Fibroblast of lung (primary cell): ENCODE data around the gene RALY. TPM values are rescaled to one million over a fixed set of nuclear protein-coding genes. Genes with fewer than 3 reads are reported as not detected.

Experiments
- DNase-seq, 2 donors: peaks; one replicate each; pipeline versions ENCODE4 v3.0.0 to v3.0.0-alpha.2; 2010; ENCODE audit warnings: low read depth in 2 of 2
- H2AFZ ChIP-seq: 2 replicates; pipeline ENCODE4 v1.5.1; 2012; ENCODE audit warnings: low read length, control low read depth, inconsistent platforms
- H3K27ac ChIP-seq: 2 replicates; pipeline ENCODE4 v1.5.1; 2011; ENCODE audit warnings: low read length, control low read depth; ENCODE audit not compliant: insufficient read depth
- H3K27me3 ChIP-seq: 2 replicates; pipeline ENCODE4 v1.5.1; 2011; ENCODE audit warnings: mild to moderate bottlenecking, low read length; ENCODE audit not compliant: control insufficient read depth, insufficient read depth
- H3K36me3 ChIP-seq: 2 replicates; pipeline ENCODE4 v1.5.1; 2011; ENCODE audit warnings: low read length; ENCODE audit not compliant: control insufficient read depth, insufficient read depth
- H3K4me1 ChIP-seq: 2 replicates; pipeline ENCODE4 v1.5.1; 2011; ENCODE audit warnings: low read length; ENCODE audit not compliant: control insufficient read depth, insufficient read depth; ENCODE audit errors: extremely low read depth
- H3K4me2 ChIP-seq: 2 replicates; pipeline ENCODE4 v1.5.1; 2011; ENCODE audit warnings: low read length, control low read depth; ENCODE audit not compliant: insufficient read depth; ENCODE audit errors: extremely low read depth
- H3K4me3 ChIP-seq, 4 experiments: fragments of 200-600 bp in 1 of 4; sonication (generic) in 1 of 4; replicated peaks in 1 of 4; 2 replicates each; pipeline ENCODE4 v1.5.1; 2011 to 2016; ENCODE audit warnings: low read length in 4 of 4, low read depth in 3 of 4, mild to moderate bottlenecking in 3 of 4, control low read depth in 2 of 4, inconsistent platforms in 1 of 4, mixed read lengths in 1 of 4; ENCODE audit not compliant: insufficient read depth in 1 of 4; ENCODE audit errors: control extremely low read depth in 1 of 4
- H3K79me2 ChIP-seq: 2 replicates; pipeline ENCODE4 v1.5.1; 2012; ENCODE audit warnings: mild to moderate bottlenecking, low read length, inconsistent platforms; ENCODE audit not compliant: control insufficient read depth, insufficient read depth
- H3K9ac ChIP-seq: 2 replicates; pipeline ENCODE4 v1.5.1; 2011; ENCODE audit warnings: mild to moderate bottlenecking, low read length, control low read depth; ENCODE audit not compliant: insufficient read depth
- H3K9me3 ChIP-seq: 2 replicates; pipeline ENCODE4 v1.5.1; 2012; ENCODE audit warnings: low read depth, low read length; ENCODE audit not compliant: control insufficient read depth, insufficient read depth
- H4K20me1 ChIP-seq: 2 replicates; pipeline ENCODE4 v1.5.1; 2011; ENCODE audit warnings: low read length; ENCODE audit not compliant: control insufficient read depth, insufficient read depth; ENCODE audit errors: extremely low read depth
- CTCF ChIP-seq, 2 donors: IDR thresholded peaks in 1 of 2; conservative IDR thresholded peaks in 1 of 2; 1 replicate in 1 of 2; 2 replicates in 1 of 2; pipeline ENCODE4 v1.5.1; 2011 to 2012; ENCODE audit warnings: low read length in 2 of 2, control low read depth in 1 of 2, inconsistent platforms in 1 of 2, low read depth in 1 of 2, mild to moderate bottlenecking in 1 of 2
- EZH2 ChIP-seq: IDR thresholded peaks from 2 replicates; pipeline ENCODE4 v1.5.1; 2012; ENCODE audit warnings: low read length, control low read depth, mild to moderate bottlenecking; ENCODE audit errors: missing control alignments
- polyA plus RNA-seq, 2 donors: library from polyadenylated mRNA; depleted of rRNA in 1 of 2; stranded (reverse) in 1 of 2; unstranded in 1 of 2; fragments of >200 nt; gene quantifications; 2 replicates each; pipeline ENCODE4 v1.2.1, GENCODE V29; 2011 to 2012; ENCODE audit warnings: missing spikeins in 1 of 2
- total RNA-seq: library from RNA; depleted of rRNA; stranded (reverse); fragments of >200 nt; gene quantifications from 2 replicates; pipeline ENCODE4 v1.2.1, GENCODE V29; 2014

RALY gene
- total and polyA plus RNA-seq, 2 donors (not counting 1 experiment from before 2014, with no cell fraction given), result 54.5 to 57.1 TPM

- H3K4me2 ChIP-seq, result no peak overlapping the region
- H3K36me3 ChIP-seq, result peaks cover 10% of the 10 kb centered on the region
- H4K20me1 ChIP-seq, result peaks cover 3% of the 10 kb centered on the region
Measured at GRCh38 chr20:34104059-34104458, 110.3 kb downstream of the RALY start.

GRCh38 chr20:34105978-34106675 is 112.4 kb downstream of the RALY start:
- Histone ChIP-seq H3K36me3 (peaks cover 9% of the 10 kb centered on the region), H3K4me1 (peaks cover 4% of the 10 kb centered on the region), H4K20me1 (peaks cover 9% of the 10 kb centered on the region)

More at GRCh38 chr20:34104059-34104458, 110.3 kb downstream of the RALY start:
- Histone ChIP-seq H3K4me1 (no peaks in the 10 kb centered on the region), H3K79me2 (peaks cover 66% of the 10 kb centered on the region), H3K9me3 (no peaks in the 10 kb centered on the region), H3K27me3 (no peaks in the 10 kb centered on the region), H3K27ac (no peak overlapping the region), H3K9ac (no peak overlapping the region), H2AFZ (no peak overlapping the region), H3K4me3 (no peak overlapping the region)
- DNase-seq, result no peak
- TF ChIP-seq EZH2 (no peak), CTCF (conservative IDR thresholded peaks at IDR 0.05 in 1 of 2, IDR thresholded peaks at IDR 0.05 in 1 of 2; ENCODE audit: low read depth in 1 of 2, low read length in 2 of 2) (no peak)

More at GRCh38 chr20:34105978-34106675, 112.4 kb downstream of the RALY start:
- Histone ChIP-seq H3K79me2 (peaks cover 78% of the 10 kb centered on the region), H3K4me3 (no peak overlapping the region), H3K27me3 (no peaks in the 10 kb centered on the region), H3K9me3 (no peaks in the 10 kb centered on the region), H3K4me2 (no peak overlapping the region), H3K9ac (no peak overlapping the region), H3K27ac (no peak overlapping the region), H2AFZ (no peak overlapping the region)
- no peak for DNase-seq
- TF ChIP-seq CTCF (conservative IDR thresholded peaks at IDR 0.05 in 1 of 2, IDR thresholded peaks at IDR 0.05 in 1 of 2; ENCODE audit: low read depth in 1 of 2, low read length in 2 of 2) (no peak), EZH2 (no peak)
